GM18909 (cell line): ENCODE data around the gene CKS1B.

ENCODE experiments used
- ATAC-seq: cut with Tn5 transposase; IDR thresholded peaks from one replicate; pipeline ENCODE4 v1.9.1; 2021; ENCODE audit warnings: mild to moderate bottlenecking; ENCODE audit not compliant: unreplicated experiment, poor library complexity

Gene CKS1B

DNA sequence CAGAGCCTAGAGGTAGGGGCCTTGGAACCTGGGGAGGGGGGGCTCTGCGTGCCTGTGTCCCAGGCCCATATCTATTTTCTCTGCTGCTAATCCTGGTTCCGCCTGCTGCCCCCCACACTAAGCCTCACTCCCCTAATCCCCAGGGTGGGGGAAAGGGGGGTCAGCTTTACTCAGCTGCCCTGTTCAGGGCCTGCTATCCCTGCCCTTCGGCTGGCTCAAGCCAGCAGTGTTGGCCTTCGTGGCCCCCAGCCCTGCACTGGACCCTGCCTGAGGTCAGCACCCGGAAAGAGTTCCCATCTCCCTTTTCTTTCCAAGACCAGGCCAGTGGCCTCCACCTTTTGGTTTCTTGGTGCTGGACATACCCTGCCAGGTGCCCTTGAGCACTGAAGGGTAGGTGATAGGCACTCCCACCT is 36.5 kb downstream of the CKS1B start:
- no peak for ATAC-seq

- no peak for ATAC-seq
Observed at GRCh38 chr1:155011437-155012025, 37.0 kb downstream of the CKS1B start.

- no peak for ATAC-seq
Observed at GRCh38 chr1:155012026-155012546, 37.6 kb downstream of the CKS1B start.

- ATAC-seq = no peak
Observed at GRCh38 chr1:155012776-155013602, 38.5 kb downstream of the CKS1B start.

DNA sequence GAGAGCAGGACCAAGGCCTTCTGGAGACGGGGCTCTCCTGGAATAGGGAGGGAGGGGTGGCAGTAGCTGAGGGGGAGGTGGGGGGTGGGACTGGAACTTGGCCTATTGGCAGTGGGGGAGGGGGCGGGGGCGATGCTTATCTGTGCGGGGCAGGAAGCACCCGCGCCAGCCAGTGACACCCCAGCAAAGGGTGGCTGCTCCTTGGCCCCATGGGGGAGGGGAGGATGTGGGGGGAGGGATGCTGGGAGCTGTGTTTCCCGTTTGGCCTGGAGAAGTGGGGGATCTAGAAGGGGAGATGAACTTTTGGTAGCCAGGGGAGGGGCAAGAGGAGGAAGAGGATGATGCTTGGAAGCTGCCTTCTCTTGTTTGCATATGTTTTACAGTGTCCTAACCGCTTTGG is 39.2 kb downstream of the CKS1B start:
- ATAC-seq = no peak

DNA sequence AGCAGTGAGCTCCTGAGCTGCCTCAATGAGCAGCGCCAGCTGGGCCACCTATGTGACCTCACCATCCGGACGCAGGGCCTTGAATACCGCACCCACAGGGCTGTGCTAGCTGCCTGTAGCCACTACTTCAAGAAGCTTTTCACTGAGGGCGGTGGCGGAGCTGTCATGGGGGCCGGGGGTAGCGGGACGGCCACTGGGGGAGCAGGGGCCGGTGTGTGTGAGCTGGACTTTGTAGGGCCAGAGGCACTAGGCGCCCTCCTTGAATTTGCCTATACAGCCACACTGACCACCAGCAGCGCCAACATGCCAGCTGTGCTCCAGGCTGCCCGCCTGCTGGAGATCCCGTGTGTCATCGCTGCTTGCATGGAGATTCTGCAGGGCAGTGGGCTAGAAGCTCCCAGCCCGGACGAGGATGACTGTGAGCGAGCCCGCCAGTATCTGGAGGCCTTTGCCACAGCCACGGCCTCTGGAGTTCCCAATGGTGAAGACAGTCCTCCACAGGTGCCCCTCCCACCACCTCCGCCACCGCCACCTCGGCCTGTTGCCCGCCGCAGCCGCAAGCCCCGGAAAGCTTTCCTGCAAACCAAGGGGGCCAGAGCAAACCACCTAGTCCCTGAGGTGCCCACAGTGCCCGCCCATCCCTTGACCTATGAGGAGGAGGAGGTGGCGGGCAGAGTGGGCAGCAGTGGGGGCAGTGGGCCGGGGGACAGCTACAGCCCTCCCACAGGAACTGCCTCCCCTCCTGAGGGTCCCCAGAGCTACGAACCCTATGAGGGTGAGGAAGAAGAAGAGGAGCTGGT is 40.4 kb downstream of the CKS1B start:
- ATAC-seq = no peak

GRCh38 chr1:155015527-155016230 is 41.2 kb downstream of the CKS1B start:
- ATAC-seq = no peak

GRCh38 chr1:155016231-155016831 is 41.9 kb downstream of the CKS1B start:
- ATAC-seq = no peak

GRCh38 chr1:155017041-155017945 is 42.8 kb downstream of the CKS1B start:
- peak; percentile 76 for ATAC-seq

- ATAC-seq = no peak
Observed at GRCh38 chr1:155017946-155018316, 43.5 kb downstream of the CKS1B start.

GRCh38 chr1:155018617-155019348 is 44.3 kb downstream of the CKS1B start:
- ATAC-seq = no peak

DNA sequence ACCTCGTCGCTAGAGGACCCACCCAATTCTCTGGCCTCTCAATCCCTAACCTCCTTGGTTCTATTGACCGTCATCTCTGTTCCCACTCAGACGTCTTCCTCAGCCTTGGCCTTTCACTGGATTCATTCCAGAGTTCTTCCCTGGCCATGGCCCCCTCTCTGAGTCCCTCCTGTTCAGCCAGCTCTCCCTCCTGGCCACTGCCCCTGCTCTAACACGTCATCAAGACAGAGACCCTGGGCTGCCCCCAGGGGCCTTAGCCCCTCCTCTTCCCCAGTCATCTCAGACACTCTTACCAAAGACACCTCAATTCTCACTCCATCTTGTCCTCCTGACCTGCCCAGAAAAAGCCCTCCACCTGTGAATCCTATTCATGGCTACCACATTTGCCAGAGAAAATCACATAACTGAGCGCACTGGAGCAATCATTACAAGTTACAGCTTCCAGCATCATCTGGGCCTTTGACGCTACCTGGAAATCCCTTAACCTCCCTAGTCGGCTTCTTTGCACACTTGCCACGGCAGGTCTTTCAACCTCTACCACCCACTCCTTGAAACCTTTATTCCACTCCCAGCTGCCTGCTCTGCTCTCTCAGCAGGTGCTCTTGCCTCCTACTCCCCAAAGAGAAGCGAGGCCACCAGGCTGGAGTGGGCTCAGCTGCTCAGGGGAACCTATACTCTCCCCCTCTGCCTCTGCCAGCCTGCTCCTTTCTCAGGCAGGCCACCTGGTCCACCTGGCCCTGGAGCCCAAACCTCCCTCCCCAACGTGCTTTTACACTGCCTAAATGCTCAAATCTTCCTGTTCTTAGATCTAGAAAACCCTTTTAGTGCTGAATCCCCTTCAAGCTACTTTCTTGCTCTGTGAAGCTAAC is 45.1 kb downstream of the CKS1B start:
- ATAC-seq = no peak

- ATAC-seq = no peak
Observed at GRCh38 chr1:155022136-155022926, 47.9 kb downstream of the CKS1B start.

DNA sequence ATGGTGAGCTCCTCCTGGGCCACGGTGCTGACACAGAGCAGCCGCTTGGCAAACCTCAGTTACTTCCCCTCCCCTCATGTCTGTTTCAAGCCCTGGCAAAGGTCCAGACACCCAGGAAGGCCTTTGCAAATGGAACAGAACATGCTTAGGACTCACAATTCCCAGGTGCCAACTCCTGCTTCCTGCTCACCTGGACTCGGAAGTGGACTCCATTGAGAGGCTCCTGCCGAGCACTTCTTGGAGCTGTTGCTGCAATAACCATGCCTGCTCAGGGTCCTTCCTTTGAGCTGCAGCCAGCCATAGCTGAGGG is 48.4 kb downstream of the CKS1B start:
- no peak for ATAC-seq

DNA sequence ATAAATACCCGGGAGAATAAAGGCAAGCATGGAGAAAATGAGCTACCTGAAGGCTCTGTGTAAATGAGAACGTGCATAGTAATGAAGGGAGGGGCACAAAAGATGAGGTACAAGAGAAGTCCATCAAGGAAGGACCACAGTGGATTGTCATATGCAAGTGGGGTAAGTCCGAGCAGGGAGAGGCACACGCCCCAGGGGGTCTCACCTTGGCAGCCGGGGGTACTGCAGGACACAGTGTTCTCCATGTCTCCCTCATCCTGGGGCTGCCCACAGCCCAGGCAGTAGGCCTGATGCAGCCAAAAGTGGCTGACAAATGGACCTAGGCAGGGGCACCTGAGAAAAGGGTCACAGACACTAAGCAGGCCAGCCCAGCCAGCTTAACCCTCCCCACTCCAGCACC is 49.1 kb downstream of the CKS1B start:
- no peak for ATAC-seq

- ATAC-seq = no peak
Observed at GRCh38 chr1:155024315-155024714, 49.8 kb downstream of the CKS1B start.

GRCh38 chr1:155026154-155026553 is 51.7 kb downstream of the CKS1B start:
- ATAC-seq = no peak
